GM21825 (cell line): ENCODE measurements around the gene KLHL22.
"Not testable (repeated sequence)": the region's sequence is repeated elsewhere in the genome, so short reads cannot be mapped to it uniquely, and the experiment has no call there.

Experiments
- ATAC-seq: cut with Tn5 transposase; IDR thresholded peaks from one replicate; pipeline ENCODE4 v1.9.1; 2021; ENCODE audit warnings: mild to moderate bottlenecking, moderate library complexity; ENCODE audit not compliant: unreplicated experiment

The KLHL22 gene, protein sequence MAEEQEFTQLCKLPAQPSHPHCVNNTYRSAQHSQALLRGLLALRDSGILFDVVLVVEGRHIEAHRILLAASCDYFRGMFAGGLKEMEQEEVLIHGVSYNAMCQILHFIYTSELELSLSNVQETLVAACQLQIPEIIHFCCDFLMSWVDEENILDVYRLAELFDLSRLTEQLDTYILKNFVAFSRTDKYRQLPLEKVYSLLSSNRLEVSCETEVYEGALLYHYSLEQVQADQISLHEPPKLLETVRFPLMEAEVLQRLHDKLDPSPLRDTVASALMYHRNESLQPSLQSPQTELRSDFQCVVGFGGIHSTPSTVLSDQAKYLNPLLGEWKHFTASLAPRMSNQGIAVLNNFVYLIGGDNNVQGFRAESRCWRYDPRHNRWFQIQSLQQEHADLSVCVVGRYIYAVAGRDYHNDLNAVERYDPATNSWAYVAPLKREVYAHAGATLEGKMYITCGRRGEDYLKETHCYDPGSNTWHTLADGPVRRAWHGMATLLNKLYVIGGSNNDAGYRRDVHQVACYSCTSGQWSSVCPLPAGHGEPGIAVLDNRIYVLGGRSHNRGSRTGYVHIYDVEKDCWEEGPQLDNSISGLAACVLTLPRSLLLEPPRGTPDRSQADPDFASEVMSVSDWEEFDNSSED

DNA sequence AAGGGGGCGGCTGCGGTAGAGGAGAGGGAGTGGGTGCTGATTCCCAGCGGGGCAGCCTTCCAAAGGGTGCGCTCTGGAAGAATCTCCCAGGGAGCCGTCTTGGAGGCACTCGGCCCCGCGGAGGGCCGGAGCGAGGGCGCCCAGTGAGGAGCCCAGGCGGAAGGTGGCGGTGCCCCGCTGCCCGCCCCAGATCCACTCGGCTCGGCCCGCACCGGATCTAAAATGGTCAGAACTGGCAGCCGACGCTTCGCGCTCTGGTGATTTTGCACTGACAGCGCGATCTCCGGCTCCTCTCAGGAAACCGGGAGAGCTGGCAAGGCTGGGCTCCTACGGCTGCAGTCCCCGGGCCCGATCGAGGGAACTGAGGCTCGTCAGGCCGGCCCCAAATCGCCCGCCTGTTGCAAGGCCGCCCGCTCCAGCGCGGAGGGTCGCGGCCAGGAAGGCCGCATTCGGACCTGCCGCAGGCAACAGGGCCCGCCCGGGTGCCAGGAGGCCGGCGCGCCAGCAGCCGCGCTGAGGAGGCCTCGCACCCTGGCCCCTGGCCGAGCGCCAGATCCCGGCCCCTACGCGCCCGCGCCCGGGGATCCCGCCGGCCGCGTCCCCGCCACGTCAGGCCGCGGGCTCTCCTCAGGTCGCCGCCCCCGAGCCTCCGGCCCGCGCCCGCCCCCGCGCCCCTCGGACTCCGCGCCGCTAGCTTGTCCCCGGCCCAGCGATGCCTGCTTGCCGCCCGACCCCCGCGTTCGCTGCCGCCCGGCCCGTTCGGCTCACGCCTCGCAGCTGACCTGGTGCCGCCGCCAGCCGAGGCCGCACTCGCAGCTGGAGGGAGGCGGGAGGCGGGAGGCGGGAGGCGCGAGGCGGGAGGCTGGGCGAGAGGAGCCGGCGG, at the start of gene KLHL22:
KLHL22 (minus strand) TSS at position 818 of the 883 bp plus-strand sequence. CDS start 6,584 bp downstream, outside the sequence.
- peak; percentile 13 for ATAC-seq

DNA sequence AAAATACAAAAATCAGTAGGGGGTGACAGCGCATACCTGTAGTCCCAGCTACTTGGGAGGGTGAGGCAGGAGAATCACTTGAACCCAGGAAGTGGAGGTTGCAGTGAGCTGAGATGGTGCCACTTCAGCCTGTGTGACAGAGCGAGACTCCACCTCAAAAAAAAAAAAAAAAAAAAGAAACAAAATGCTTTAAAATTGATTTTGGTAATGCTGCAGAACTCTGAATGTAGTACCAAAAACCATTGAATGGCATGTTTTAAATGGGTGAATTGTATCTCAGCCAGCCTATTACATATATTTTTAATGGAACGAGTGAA, 49.7 kb upstream of the KLHL22 start:
- ATAC-seq: not testable (repeated sequence)

DNA sequence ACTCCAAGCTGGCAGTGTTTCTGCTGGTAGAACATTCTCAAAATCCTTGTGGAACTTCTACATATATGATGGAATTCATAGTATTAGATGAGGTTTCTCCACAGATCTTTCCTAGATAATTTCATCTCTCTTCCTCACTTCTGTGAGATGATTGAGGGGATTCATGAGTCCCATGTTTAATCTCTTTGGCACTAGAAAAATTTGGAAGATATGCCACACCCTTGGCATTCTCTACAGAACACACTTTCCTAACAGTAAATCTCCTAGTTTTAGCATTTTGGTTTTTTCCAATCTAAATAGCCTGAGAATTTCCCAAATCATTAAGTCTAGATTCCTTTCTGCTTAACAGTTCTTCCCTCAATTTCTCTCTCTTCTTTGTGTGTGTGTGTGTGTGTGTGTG, 47.1 kb upstream of the KLHL22 start:
- no peak for ATAC-seq

DNA sequence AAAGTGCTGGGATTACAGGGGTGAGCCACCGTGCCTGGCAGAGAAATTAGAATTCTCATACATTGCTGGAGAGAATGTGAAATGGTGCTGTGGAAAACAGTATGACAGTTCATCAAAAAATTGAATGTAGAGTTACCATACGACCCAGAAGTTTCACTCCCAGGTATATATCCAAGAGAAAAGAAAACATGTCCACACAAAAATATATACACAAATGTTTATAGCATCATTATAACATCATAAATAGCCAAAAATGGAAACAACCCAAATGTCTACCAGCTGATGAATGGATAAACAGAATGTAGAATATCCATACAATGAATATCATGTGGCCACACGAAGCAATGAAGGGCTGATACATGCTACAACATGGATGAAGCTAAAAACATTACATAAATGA, 46.5 kb upstream of the KLHL22 start:
- ATAC-seq: no peak

DNA sequence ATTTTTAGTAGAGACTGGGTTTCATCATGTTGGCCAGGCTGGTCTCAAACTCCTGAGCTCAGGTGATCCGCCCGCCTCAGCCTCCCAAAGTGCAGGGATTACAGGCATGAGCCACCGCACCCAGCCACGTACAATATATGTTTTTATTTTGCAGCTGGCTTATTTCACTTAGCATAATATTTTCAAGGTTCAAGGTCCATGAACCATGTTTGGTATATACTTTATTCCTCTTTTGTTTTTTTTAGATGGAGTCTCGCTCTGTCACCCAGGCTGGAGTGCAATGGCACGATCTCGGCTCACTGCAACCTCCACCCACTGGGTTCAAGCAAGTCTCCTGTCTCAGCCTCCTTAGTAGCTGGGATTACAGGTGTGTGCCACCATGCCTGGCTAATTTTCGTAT, 43.3 kb upstream of the KLHL22 start:
- ATAC-seq: not testable (repeated sequence)

DNA sequence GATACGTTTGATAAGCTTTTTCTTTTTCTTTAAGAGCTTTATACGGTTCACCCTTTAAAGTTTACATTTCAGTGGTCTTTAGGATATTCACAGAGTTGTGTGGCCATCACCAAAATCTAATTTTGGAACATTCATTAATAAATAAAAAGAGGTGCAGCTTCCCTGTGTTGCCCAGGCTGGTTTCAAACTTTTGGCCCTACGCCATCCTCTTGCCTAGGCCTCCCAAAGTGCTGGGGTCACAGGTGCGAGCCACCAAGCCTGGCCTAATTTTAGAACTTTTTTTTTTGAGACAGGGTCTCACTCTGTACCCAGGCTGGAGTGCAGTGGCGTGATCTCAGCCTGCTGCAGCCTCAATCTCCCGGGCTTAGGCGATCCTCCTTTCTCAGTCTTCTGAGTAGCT, 42.4 kb upstream of the KLHL22 start:
- no peak for ATAC-seq

DNA sequence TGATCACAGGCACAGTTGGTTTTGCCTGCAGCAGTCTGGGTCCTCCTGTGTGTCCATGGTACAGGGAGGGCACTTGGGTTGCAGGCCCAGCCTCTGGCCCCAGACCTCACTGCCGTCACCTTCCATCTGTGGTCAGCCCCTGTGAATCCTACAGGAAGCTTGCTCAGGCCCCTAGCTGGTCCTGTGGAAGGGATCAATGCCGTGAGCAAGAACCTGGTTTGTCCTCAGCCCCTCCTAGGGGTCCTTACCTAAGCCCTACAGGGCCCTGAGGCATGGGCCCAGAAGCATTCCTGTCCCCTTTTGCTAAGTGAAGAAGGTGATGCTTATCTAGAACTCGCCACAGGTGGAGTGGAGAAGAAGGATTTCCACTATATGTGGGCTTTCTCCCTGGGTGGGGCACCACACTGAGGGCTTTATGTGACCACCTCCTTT, 41.7 kb upstream of the KLHL22 start:
- no peak for ATAC-seq

DNA sequence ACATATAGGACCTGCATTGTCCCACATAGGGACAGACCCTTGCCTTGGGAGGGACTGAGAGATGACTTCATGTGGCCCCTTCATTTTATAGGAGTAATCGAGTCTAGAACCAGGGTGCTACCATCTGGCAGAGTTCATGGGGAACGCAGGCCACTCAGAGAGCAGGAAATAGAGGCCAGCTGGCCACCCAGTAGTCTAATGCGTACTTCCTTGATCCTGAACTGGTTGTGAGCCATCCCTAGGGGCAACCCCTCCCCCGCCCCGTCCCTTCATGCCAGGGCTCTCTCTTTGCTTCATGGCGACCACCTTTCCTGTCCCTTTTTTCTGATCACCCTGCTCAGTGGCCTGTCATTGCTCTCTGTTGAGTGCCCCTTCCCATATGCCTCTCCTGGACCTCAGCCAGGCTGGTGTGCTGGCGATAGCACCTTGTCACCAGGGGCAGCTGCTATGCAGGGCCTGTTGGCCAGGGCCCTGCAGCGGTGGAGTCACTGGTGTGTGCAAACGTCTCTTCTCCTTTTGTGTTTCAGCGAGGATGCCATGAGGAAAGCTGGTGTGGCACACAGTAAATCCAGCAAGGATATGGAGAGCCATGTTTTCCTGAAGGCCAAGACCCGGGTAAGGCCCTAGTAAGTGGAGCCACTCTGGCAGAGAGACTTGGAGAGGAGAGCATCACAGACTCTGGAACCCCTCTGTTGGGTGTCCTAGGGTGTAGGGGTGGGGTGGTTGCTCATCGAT, 41.2 kb upstream of the KLHL22 start:
- ATAC-seq: no peak

DNA sequence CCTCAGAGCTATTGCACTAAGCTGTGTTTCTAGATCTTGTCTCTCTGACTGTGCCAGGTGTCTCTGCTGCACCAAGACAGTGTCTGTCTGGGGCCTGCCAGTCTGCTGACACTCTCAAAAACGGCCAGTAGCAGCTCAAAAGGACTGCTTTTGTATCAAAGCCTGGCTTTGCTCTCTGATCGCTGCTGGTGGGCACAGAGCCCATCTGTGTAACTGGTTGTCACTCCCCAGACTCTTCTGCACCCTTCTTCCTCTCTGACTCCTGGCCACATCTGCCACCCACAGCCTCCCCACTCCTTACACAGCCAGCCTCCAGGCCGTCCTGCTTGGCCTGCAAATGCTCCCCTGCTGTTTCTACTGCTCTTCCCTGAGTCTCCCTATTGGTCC, 38.3 kb upstream of the KLHL22 start:
- ATAC-seq: no peak

DNA sequence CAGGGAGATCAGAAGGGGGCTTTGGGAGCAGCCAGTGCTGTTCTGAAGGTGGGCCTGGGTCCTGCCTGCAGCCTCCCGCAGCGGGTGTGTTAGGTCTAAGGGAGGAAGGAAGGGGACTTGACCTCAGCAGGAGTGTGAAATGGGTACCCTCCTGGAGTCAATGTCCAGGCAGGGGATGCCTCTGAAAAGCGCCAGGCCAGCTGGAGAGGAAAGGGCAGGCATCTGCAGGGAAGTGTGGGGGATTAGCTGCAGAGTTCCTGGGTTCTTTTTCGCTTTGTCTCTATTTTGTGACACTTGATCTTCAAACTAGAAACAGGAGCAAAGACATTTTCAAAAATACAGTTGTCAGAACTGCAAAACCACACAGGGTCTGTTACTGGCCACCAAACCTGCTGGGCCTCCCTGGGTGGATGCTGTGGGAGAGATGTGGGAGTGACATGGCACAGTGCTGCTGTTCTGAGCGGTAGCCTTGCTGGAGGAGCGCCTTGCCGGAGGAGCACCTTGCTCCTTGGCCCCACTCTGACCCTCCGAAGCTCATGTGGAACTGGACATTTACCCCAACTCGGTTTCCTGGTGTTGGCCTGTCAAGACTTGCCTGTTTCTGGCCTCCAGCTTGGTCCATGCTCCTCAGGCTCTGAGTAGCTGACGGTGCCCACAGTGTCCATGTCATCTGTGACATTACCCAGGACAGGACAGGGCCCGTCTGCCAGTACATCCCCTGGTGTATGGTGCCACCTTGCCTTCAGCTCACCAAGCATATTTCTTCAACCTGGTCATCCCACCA, 37.7 kb upstream of the KLHL22 start:
- ATAC-seq: no peak

DNA sequence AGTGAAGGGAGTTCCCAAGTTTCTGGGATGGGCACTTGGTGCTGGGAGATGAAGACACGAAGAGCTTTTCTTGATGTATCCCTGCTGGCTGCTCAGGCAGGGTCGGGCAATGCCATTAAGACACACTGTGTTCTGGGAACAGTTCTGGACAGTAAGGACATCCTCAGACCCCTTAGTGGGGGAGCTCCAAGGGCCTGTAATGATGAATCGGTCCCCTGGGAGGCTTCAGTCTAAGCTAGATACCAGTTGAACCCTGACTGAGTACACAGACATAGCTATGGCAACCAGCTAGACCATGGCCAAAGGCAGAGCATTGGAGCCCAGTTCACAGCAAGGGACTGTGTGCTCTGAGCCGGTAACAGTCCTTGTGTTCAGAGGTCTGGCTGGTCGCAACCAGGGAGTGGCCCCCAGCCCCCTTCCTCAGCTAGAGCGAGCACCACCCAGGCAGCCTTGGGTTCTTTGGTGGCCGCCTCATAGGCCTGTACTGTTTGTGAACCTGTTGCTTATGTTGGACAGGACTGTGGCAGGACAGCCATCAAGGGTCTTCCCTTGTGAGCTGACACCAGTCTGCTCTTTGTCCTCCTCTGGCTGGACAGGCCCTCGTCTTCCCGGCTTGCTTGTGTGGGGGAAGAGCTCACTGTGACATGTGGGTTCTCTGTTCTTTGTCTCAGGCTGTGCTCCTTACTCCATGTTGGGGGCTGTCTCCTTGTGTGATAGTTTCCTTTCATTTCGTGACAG, 36.8 kb upstream of the KLHL22 start:
- ATAC-seq: no peak

DNA sequence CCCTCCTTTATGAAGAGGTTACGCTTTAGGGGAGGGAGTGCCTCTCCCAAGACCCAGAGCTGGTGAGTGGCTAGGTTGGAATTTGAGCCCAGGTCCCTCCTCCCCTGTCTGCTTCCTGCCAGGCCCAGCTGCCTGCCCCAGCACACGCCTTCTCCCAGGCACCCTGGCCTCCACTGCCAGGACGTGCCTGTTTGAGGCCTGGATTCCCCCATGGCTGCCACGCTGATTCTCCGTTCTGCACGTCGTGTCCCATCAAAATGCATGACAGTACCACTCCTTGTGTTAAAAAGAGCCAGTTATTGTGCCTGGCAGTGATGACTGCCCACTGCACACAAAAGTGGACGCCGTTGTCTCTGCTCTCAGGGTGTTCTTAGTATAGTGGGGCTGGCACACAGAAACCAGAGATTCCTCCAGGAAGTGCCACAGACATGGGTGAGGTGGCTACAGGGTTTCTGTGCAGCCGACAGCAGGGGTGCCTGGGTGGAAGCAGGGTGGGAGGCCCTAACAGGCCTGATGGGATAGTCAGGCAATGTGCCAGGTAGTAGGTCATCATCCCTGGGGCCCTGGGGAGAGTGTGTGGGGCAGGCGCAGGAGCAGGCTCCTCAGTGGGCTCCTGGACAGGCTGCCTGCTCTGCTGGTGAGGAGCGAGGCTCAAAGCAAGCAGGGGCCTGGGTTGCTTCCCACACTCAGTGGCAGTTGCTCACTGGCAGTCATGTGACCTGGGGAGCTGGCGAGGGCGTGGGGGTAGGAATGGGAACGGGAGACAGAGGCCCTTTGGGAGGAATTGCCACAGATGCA, 36.0 kb upstream of the KLHL22 start:
- no peak for ATAC-seq

DNA sequence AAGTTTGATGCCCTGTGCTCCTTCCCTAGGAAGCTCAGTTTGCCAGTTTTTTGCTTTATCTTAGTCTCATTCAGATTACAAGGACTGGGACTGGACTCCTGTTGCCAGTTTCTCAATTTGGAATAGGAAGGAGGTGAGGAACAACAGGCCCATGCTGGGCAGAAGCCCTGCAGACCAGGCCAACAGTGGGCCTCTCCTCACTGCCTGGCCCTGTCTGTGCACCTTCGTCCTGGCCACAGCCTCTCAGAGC, 35.5 kb upstream of the KLHL22 start:
- ATAC-seq: no peak

DNA sequence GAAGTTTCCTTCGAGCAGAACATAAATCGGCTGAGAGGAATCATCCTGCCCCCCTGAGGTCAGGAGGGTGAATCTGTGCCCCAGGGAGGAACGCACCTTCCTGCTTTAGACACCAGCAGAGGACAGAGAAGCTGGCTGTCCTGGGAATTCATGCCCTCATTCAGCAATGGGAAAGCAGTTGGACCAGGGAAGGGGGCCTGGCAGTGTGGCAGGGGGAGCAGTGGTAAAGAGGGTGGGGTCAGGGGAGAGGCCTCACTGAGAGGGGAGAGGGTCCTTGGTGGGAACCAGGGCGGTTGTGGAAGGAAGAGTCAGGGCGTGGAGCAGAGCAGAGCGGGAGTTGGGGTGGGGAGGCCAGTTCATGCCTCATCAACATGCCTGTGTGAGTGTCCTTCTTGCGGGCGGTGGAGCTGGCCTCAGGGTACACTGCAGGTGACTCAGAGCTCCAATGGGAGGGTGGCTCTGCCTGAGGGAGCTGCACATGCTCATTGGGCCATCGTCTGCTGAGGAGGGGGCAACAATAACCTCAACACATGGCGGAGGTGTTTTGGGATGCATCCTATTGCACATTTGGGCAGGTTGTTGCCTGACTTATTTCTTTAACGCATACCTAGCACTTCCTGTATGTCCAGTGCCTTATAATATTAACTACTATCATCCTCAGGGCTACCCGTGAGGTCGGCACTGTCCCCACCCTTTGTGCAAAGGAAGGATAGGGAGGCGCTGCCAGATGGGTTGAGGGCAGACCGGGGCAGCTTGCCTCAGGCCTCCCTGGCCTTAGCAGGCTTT, 35.0 kb upstream of the KLHL22 start:
- ATAC-seq: no peak

DNA sequence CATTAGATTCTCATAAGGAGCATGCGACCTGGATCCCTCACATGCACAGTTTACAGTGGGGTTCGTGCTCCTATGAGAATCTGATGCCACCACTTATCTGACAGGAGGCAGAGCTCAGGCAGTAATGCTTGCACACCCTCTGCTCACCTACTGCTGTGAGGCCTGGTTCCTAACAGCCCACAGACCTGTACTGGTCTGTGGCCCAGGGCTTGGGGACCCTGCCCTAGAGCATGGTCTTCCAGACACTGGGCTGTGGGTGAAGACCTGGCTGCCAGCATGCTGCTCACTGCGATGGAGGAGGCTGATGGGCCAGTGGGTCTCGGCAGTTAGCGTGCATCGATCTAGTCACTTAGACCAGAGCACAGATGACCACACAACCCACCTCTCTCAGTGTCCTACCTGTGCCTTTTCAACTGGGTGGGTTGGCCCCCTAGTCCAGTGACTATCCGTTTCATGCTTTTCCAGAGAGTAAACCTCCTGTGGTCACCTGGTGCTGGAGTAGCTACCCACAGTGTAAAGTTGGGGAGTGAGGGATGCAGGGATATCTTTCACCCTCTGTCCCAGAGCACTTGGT, 32.9 kb upstream of the KLHL22 start:
- no peak for ATAC-seq

DNA sequence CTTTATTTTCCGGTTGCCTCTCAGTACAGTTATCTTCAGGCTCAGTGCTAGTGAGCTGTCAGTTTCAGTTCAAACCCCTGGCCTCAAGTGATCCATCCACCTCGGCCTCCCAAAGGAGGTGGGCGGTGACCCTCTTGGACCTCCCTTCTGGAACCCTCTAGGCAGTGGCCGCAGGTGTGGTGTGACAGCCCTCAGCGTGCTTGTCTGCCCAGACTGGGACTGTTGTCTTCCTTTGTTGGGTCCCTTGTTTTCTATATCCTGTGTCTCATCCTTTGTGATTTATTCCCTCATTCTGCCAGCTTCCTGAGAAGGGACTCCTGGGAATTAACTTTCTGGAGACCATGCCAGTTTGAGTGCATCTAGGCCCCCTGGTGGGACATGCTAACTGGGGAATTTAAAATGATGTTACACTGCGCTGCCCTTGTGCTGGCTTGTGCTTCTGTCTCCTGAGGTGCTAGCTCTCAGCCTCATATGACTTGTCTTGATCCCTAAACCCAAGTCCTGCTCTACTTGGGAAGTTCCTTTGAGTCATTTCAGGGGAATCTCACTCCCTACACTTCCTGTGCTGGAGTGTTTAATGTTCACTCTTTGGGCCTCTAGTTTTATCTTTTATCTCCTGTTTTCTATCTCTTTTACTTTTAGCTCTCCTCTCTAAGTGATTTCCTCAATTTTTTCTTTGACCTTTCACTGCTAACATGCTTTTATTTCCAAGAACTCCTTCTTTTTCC, 31.2 kb upstream of the KLHL22 start:
- no peak for ATAC-seq

DNA sequence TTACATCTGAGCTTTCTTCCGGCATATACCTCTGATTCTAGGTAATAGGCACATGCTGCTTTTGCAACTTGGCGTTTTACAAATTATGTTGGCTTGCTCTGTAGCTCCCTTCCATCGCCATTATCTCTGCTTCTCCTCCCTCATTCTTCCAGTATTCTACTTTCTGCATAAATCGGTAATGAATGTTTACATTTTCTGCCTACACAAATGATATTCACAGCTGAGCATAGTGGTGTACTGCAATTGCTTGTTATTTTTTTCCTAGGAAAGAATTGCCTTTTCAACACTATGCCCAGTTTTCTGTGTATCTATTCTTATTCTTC, 30.7 kb upstream of the KLHL22 start:
- ATAC-seq: no peak
